HG03039 (cell line): Measurements from ENCODE around the gene OIT3.
"Not testable (repeated sequence)": the region's sequence is repeated elsewhere in the genome, so short reads cannot be mapped to it uniquely, and the experiment has no call there.

Source experiments
- ATAC-seq: cut with Tn5 transposase; IDR thresholded peaks from one replicate; pipeline ENCODE4 v1.9.1; 2021; ENCODE audit warnings: mild to moderate bottlenecking, moderate library complexity; ENCODE audit not compliant: unreplicated experiment

Gene OIT3

DNA sequence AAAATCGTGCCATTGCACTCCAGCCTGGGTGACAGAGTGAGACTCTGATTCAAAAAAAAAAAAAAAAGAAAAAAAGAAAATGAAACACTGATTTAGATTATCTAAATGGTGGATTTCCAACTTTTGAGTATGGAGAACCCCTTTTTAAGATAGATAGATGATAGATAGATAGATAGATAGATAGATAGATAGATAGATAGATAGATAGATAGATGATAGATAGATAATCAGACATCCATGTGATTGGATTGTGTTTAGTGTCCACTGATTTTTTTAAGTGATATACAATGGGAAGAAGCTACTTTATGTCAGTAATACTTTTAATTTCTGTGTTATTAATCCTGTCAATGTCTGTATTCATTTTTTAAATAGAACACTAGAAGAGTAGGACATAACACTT lies 6.0 kb downstream of the OIT3 start:
- ATAC-seq, result no peak

GRCh38 chr10:72903941-72904446 lies 10.5 kb downstream of the OIT3 start:
- not testable (repeated sequence) for ATAC-seq

GRCh38 chr10:72904806-72905205 lies 11.3 kb downstream of the OIT3 start:
- no peak for ATAC-seq

GRCh38 chr10:72906446-72906845 lies 12.9 kb downstream of the OIT3 start:
- ATAC-seq, result no peak

DNA sequence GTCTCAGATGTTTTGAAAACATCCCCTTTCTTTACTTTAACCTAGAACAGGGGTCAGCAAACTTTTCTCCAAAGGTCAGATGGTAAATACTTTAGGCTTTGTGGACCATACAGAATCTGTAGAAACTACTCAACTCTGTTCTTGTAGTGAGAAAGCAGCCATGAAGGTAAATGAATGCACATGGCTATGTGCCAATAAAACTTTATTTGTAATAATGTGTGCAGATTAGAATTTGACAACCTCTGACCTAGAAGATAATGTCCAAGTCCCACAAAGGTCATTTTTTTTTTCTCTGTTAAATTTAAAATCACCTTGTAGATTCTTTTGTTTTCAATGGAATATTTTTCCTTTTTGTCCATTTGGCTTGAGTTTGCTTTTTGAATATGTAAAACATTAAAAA lies 17.2 kb downstream of the OIT3 start:
- ATAC-seq, result no peak

- no peak for ATAC-seq
These were observed 18.2 kb downstream of the OIT3 start for GRCh38 chr10:72911758-72912157.

GRCh38 chr10:72912736-72913135 lies 19.2 kb downstream of the OIT3 start:
- ATAC-seq, result no peak

GRCh38 chr10:72913287-72913686 lies 19.7 kb downstream of the OIT3 start:
- ATAC-seq, result no peak

GRCh38 chr10:72917201-72917600 lies 23.7 kb downstream of the OIT3 start:
- ATAC-seq, result not testable (repeated sequence)

GRCh38 chr10:72917803-72918332 lies 24.3 kb downstream of the OIT3 start:
- not testable (repeated sequence) for ATAC-seq

DNA sequence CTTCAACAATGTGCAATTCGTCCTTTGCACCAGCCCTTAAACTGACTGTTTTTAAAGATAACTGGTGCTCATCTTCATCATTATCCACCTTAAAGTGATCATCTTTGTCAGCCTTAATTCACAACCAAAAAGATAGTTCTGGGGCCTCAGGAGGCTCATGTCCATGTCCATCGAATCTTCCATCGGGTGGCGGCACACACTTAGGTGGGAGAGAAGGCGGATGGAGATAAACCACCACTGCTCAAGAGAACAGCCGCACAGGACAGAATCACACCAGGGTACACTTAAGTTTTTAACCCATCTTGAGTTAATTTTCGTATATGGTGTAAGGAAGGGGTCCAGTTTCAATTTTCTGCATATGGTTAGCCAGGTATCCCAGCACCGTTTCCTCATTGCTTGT lies 24.8 kb downstream of the OIT3 start:
- ATAC-seq, result no peak

- not testable (repeated sequence) for ATAC-seq
These were observed 27.7 kb downstream of the OIT3 start for GRCh38 chr10:72921147-72921683.

- no peak for ATAC-seq
These were observed 30.8 kb downstream of the OIT3 start for GRCh38 chr10:72924351-72924750.

- ATAC-seq, result no peak
These were observed 32.5 kb downstream of the OIT3 start for GRCh38 chr10:72925951-72926465.

- no peak for ATAC-seq
These were observed 33.9 kb downstream of the OIT3 start for GRCh38 chr10:72927485-72927884.

DNA sequence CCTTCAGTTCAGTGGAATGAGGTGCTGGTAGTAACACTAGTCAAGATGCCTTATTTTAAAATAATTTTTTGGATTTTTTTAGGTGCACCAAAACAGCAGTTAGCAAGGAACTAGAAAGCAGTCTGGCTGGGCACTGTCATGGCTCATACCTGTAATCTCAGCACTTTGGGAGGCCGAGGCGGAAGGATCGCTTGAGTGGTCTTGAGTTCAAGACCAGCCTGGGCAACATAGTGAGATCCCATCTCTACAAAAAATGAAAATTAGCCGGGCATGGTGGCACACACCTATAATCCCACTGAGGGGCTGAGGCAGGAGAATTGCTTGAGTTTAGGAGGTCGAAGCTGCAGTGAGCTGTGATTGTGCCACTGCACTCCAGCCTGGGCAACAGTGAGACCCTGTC lies 35.3 kb downstream of the OIT3 start:
- ATAC-seq, result no peak

DNA sequence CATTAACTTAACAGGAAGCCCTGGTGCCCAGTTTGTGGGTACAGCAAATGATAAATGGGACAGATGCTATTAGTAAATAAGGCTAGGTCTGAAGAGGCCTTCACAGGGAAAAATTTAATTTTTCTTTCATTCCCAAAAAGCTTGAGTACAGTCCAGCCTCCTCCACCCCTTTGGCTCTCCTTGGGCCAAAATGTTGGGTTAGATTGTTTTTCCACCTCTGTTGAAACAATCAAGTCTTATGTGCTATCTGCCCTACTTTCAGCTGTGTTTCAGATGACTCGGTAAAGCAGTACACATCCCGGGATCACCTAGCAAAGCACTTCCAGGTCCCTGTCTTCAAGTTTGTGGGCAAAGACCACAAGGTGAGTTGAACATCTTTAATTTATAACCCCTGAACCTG lies 36.7 kb downstream of the OIT3 start:
- ATAC-seq, result no peak

- ATAC-seq, result no peak
These were observed 38.9 kb downstream of the OIT3 start for GRCh38 chr10:72932259-72933015.

GRCh38 chr10:72935361-72935760 lies 41.8 kb downstream of the OIT3 start:
- ATAC-seq, result no peak

DNA sequence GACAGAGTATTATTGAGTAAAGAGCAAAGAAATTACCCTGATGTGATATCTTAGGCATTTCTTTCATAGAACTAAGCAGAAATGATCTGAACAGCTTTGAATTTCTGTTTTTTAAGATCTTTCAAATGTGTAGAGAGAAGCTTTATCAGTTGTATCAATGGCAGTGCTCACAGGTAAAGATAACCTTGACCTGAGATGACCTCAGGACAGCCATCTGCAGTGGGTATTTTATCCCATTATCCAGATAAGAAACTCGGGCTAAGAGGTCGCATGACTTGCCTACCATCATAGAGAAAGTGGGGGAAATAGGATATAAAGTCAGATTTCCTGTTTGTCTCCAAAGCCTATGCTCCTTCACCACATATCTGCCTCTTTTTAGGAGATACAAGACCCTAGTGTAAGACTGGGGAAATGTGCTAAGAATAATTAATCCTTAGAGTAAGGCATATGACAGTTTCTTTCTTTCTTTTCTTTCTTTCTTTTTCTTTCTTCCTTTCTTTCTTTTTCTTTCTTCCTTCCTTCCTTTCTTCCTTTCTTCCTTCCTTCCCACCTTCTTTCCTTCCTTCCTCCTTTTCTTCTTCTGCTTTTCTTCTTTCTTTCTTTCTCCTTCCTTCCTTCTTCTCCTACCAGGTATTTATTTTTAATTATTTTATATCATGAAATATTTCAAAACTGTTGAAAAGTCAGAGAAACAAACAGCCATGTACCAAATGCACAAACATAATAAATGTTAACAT lies 50.1 kb downstream of the OIT3 start:
- no peak for ATAC-seq

DNA sequence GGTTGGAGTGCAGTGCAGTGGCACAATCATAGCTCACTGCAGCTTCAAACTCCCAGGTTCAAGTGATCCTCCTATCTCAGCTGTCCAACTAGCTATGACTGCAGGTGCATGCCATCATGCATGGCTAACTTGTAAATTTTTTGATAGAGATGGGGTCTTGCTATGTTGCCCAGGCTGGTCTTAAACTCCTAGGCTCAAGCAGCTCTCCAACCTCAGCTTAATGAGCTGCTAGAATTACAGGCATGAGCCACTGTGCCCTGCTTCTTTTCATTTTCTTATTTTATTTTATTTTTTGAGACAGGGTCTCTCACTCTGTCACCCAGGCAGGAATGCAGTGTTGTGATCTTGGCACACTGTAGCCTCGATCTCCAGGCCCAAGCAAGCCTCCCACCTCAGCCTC lies 53.4 kb downstream of the OIT3 start:
- no peak for ATAC-seq
